ENCODE results near the gene SPATA19.

SPATA19 gene

GRCh38 chr11:133840479-133840941 is 4.8 kb downstream of the SPATA19 start:
- no peak overlapping the region for H3K27ac ChIP-seq
- H3K4me3 ChIP-seq = no peak overlapping the region

GRCh38 chr11:133835593-133836548 is 9.4 kb downstream of the SPATA19 start:
- Histone ChIP-seq H3K27ac (no peak overlapping the region), H3K4me3 (no peak overlapping the region)

DNA sequence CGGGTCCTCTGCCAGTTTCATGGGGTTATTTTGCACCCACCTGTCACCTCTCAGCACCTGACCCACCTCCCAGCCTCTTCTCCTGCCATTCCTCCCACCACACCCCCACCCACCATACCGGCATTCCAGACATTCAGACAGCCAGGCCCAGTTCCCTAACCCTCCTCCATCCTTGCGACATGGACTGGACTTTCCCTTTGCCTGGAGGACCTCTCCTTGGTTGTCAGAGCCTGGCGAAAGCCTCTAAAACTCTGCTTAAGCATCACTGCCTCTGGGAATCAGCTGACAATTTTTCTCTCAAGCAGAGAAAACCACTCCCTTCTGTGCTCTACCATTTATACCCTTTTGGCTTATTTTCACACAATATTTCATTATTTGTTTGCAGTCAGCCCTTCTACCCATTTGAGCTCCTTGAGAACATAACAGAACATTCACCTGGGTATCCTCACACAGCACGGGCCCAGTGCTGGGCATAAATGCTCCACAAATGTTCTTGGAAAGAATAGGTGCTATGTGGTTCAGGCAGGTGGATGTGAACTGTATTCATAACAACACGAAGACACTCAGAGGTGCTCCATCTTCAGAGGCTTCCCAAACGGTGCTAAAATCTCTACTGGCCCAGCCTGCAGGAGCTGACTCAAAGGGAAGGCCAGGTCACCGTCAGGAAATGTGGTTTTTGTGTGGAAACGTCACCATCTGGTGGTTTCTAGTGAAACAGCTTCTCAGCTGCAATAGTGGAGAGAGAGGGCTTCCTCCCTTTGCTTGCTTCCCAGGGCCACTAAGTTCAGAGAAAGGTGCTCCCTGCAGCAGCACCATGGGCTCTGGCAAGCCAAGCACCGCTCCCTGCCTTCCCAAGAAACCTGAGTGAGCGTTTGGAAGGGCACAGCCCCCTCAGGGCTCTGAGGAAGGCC is 10.4 kb downstream of the SPATA19 start:
- H3K27ac ChIP-seq = no peak overlapping the region
- H3K4me3 ChIP-seq = no peak overlapping the region

DNA sequence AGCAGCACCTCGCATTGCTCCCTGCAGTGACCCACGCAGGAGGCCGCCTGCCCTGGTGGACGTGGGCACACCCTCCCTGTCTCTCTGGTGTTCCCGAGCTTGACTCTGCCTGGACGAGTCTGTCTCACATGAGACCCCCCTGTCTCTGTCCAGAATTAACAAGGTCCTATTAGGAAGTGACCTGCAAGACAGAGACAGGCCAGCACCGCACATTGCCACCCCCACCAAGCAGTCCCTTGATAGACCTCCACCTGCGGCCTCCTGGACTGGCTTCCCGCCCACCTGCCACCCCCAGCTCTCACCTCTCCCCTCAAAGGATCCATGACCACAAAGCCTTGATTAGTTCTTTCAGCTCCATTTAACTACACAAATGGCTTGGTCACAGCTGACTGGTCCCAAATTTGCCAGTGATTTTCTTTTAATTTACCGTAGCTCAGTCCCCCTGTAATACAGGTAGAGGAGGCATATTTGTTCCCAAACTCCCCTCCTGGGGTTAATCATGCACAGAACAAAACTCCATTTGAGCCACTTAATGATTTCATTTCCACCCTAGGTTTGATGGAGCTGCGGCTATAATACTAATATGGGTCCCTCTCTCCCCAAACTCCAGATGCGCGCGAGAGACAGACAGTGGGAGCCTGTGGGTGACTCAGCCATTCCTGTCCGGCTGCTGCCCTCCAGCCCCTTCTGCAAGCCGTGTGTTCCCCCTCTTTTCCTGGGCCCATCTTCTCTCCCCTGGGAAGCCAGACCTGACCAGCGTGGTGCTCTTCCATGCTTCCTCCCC is 11.2 kb downstream of the SPATA19 start:
- H3K27ac ChIP-seq = no peak overlapping the region

GRCh38 chr11:133832991-133833897 is 12.1 kb downstream of the SPATA19 start:
- Histone ChIP-seq H3K27ac (no peak overlapping the region), H3K4me3 (no peak overlapping the region)

More for the DNA sequence above, 11.2 kb downstream of the SPATA19 start:
- H3K4me3 ChIP-seq = no peak overlapping the region

GRCh38 chr11:133832096-133832990 is 13.0 kb downstream of the SPATA19 start:
- no peak overlapping the region for H3K27ac ChIP-seq
- no peak overlapping the region for H3K4me3 ChIP-seq

DNA sequence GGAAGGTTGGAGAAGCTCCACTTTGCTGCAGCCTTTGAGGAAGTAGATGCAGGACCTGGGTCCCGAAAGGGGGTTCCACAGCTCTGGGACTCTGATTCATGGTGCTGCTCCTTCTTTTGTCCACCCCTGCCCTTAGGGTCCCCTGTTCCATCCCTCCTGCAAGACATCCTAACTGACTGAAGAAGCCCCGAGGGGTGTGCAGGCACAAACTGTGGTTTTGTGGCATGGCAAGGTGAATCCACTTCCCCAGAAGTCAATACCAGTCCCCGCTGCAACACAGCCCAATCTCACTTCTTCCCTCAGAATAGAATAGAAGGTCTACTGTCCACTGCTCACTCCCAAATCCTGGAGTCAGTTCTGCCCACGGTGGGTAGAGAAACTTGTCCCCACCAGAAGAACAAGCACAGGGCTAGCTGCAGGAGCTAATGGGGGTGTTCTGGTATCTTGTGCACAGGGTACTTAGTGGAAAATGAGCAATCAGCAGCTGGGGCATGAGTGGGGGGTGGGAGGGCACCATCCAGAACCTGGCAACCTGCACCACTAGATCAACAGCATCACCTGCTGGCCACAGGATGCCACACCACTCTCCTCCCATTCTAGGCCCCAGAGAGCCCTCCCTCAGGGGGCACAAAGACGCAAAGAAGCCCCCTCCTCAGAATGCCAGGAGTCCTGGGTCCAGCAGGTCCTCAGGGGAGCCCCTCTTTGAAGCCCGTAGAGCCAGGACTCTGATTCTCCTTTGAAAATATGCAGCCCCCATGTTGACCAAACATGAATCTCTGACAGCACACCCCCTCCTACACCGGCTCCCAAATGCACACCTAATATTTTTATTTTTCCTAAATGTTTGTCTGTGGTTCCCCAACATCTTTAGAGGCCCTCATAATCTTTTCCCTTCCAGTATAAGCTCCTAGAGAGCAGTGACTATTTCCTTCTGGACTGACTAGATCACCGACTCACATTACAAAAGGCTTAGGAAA is 14.1 kb downstream of the SPATA19 start:
- Histone ChIP-seq H3K4me3 (no peak overlapping the region), H3K27ac (no peak overlapping the region)

DNA sequence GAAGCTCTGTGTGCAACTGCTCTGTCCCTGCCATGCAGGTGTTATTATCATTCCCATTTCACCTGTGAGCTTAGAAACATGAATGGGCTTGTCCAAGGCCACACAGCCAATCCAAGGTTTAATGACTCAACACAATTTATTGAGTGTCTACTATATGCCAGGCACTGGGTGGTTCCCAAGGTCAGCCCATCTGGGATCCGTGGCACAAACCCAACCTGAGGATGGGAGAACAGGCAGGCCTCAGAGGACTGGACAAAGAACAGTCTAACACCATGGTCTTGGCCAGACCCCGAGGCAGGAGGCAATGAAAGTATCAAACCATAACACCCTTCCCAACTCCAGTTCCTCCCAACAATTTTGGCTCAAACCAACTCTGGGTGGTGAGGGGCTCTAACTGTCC is 15.7 kb downstream of the SPATA19 start:
- Histone ChIP-seq H3K4me3 (no peak overlapping the region), H3K27ac (no peak overlapping the region)

GRCh38 chr11:133828871-133829270 is 16.4 kb downstream of the SPATA19 start:
- Histone ChIP-seq H3K4me3 (no peak overlapping the region), H3K27ac (no peak overlapping the region)

- Histone ChIP-seq H3K27ac (no peak overlapping the region), H3K4me3 (no peak overlapping the region)
Measured at GRCh38 chr11:133827556-133827955, 17.8 kb downstream of the SPATA19 start.

DNA sequence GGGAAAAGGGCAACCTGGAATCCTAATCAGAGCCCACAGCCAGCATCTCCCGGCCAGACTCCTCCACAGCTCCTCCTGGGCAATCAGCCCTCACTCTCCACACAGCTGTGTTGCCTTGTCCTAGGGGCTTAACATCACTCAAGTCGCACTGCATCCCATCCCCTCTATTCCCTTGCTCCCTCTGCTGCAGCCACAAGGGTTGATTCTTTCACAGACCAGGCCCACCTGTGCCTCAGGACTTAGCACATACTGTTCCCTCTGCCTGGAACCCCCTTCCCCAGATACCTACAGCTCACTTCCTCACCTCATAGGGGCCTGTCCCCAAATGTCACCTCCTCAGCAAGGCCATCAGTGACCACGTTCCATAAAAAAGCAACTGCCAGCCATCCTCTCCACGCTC is 18.4 kb downstream of the SPATA19 start:
- H3K27ac ChIP-seq = no peak overlapping the region

GRCh38 chr11:133825666-133826065 is 19.6 kb downstream of the SPATA19 start:
- no peak overlapping the region for H3K27ac ChIP-seq
- H3K4me3 ChIP-seq = no peak overlapping the region

More for the DNA sequence above, 18.4 kb downstream of the SPATA19 start:
- H3K4me3 ChIP-seq = no peak overlapping the region

GRCh38 chr11:133825156-133825555 is 20.2 kb downstream of the SPATA19 start:
- no peak overlapping the region for H3K4me3 ChIP-seq
- no peak overlapping the region for H3K27ac ChIP-seq

GRCh38 chr11:133824593-133824992 is 20.7 kb downstream of the SPATA19 start:
- Histone ChIP-seq H3K4me3 (no peak overlapping the region), H3K27ac (no peak overlapping the region)

DNA sequence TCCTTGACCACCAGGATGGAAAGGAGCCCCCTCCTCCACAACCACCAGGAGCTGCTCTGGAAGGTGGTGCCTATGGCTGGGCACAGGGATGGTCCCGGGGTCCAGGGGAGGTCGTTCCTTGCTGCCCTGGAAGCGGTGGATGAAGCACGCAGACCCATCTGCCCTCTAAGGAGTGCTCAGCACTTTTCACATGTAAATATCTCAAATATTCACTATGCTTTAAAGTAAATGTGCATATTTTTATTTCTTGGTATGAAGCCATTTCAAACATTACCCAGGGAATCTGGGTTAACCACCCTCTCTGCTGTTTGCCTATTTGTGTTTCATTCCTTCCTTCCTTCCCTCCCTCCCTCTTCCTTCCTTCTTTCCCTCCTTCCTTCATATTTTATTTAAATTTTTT is 21.7 kb downstream of the SPATA19 start:
- Histone ChIP-seq H3K27ac (no peak overlapping the region), H3K4me3 (no peak overlapping the region)

DNA sequence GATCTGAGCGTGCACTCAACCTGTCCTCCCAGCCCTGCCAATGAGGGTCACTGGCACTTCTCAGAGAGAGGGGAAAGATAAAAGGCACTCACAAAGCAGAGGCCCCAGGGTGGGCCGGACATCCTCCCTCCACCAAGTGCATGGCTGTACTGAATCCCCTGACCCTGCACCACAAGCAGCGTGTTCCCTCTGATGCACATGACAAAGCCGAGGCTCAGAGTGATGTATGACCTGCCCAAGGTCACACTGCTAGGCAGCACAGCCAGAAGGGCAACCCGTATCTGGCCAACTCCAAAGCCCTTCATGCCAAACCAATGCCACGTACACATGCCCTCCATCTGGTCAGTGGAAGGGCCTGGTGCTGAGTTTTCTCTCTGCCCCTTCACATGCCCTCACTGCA is 22.1 kb downstream of the SPATA19 start:
- Histone ChIP-seq H3K27ac (no peak overlapping the region), H3K4me3 (no peak overlapping the region)

DNA sequence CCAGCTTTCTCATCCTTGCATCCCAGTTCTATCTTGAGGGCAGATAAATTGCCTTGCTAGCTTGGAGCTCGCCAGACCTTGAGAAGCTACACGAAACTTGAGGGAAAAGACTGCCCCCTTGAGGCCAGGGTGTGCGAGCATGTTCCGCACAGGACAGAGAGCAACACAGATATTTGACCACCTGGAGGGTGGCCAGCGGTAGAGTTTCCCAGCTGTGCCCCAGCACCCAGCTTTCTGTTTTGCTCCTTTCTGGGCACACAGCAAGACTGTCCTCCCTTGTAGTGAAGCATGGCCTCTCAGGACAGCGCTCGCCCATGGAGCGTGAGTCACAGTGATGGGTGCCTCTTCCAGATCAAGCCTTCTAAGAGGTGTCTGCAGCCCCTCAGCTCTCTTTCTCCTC is 23.5 kb downstream of the SPATA19 start:
- Histone ChIP-seq H3K27ac (no peak overlapping the region), H3K4me3 (no peak overlapping the region)

Measured in skin epidermis (tissue), 12 donors.